ENCODE measurements around the gene ICE1.

Gene ICE1

GRCh38 chr5:5486122-5486521 lies 63.6 kb downstream of the ICE1 start:
- DNase-seq, result no peak
- H3K18ac ChIP-seq (ENCODE audit: low read length), result no peak overlapping the region
- no peaks in the 10 kb centered on the region for H3K79me1 ChIP-seq (ENCODE audit: low read length)
- H3K23ac ChIP-seq (ENCODE audit: low read length), result no peak overlapping the region
- H3K4me1 ChIP-seq (ENCODE audit: control insufficient read depth in 1 of 2, insufficient read depth in 2 of 2, low read length in 2 of 2), result no peaks in the 10 kb centered on the region
- no peak overlapping the region for H2BK12ac ChIP-seq (ENCODE audit: low read length)
- H2BK5ac ChIP-seq (ENCODE audit: low read depth, low read length, poor library complexity), result no peak overlapping the region
- peak overlapping the region; percentile 68 for H3K9ac ChIP-seq (ENCODE audit: low read length)
- H3K4ac ChIP-seq (ENCODE audit: low read depth, low read length), result no peak overlapping the region
- no peak overlapping the region for H3K4me3 ChIP-seq (ENCODE audit: low read depth, low read length)
- no peaks in the 10 kb centered on the region for H3K27me3 ChIP-seq (ENCODE audit: insufficient read depth, low read length)
- H4K12ac ChIP-seq (ENCODE audit: low read depth, low read length), result no peak overlapping the region
- no peaks in the 10 kb centered on the region for H3K79me2 ChIP-seq (ENCODE audit: control insufficient read depth, insufficient read depth, low read length, poor library complexity)
- no peak overlapping the region for H3K27ac ChIP-seq (ENCODE audit: low read depth, low read length)
- no peak overlapping the region for H2AK5ac ChIP-seq (ENCODE audit: low read length)
- no peak overlapping the region for H4K8ac ChIP-seq (ENCODE audit: low read depth, low read length)
- no peak overlapping the region for H3K14ac ChIP-seq (ENCODE audit: low read length)
- peaks cover 6 to 8% of the 10 kb centered on the region in 2 experiments for H3K36me3 ChIP-seq (ENCODE audit: control insufficient read depth in 1 of 2, insufficient read depth in 2 of 2, low read length in 2 of 2)
- H2AFZ ChIP-seq (ENCODE audit: insufficient read depth, low read length, poor library complexity), result no peak overlapping the region
- no peak overlapping the region for H4K91ac ChIP-seq (ENCODE audit: low read depth, low read length)
- WGBS (ENCODE audit: extremely low coverage, insufficient coverage, insufficient read length), result no CpG with 5 or more reads among the region's 3 CpGs
- H2BK120ac ChIP-seq (ENCODE audit: insufficient read depth, low read length, poor library complexity), result no peak overlapping the region
- H3K4me2 ChIP-seq (ENCODE audit: low read length), result no peak overlapping the region
- no peaks in the 10 kb centered on the region for H3K9me3 ChIP-seq (ENCODE audit: insufficient read depth, low read depth, low read length)

DNA sequence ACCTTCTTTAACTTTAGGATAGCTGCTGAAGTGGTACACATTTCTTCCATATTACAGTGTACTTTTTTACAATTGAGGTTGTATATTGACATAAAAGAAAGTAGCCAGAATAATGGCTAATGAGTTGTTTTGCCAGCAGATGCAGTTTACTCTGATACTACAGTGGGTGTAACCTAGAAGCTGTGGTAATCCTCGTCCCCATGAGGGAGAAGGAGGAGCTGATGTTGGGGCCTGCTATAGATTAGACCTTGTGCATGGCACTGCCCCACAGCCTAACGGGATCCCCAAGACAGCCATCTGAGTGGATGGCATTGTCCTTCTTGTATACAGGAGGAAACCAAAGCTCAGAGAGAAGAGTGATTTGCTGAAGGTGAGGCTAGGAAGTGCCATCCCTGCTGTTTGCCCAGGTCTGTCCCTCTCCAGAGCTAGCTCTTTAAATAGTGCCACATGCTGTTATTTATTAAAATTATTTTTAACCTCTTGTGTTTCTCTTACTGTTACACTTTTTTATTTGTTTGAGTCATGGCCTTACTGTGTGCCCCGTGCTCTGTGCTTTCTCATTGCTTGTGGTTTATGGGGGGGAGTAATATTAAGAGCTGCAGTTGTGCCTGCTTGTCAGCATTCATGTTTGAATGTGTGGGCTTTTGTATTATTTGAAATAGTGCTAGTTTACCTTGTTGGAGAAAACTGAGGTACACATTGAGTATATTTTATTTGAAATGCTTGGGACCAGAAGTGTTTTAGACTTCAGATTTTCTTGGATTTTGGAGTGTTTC lies 65.3 kb downstream of the ICE1 start:
- H2BK120ac ChIP-seq (ENCODE audit: insufficient read depth, low read length, poor library complexity), result no peak overlapping the region
- no peak overlapping the region for H2BK12ac ChIP-seq (ENCODE audit: low read length)
- H3K4me2 ChIP-seq (ENCODE audit: low read length), result no peak overlapping the region
- no peak overlapping the region for H4K12ac ChIP-seq (ENCODE audit: low read depth, low read length)
- no peak overlapping the region for H3K23ac ChIP-seq (ENCODE audit: low read length)
- WGBS (ENCODE audit: extremely low coverage, insufficient coverage, insufficient read length), result no CpG with 5 or more reads among the region's 3 CpGs
- H3K27me3 ChIP-seq (ENCODE audit: insufficient read depth, low read length), result no peaks in the 10 kb centered on the region
- no peaks in the 10 kb centered on the region for H3K79me1 ChIP-seq (ENCODE audit: low read length)
- no peak overlapping the region for H3K9ac ChIP-seq (ENCODE audit: low read length)
- H2AK5ac ChIP-seq (ENCODE audit: low read length), result no peak overlapping the region
- H3K36me3 ChIP-seq (ENCODE audit: control insufficient read depth in 1 of 2, insufficient read depth in 2 of 2, low read length in 2 of 2), result peaks cover 5 to 6% of the 10 kb centered on the region in 2 experiments
- H3K9me3 ChIP-seq (ENCODE audit: insufficient read depth, low read depth, low read length), result no peaks in the 10 kb centered on the region
- no peak overlapping the region for H3K4me3 ChIP-seq (ENCODE audit: low read depth, low read length)
- no peak overlapping the region for H3K4ac ChIP-seq (ENCODE audit: low read depth, low read length)
- no peaks in the 10 kb centered on the region for H3K79me2 ChIP-seq (ENCODE audit: control insufficient read depth, insufficient read depth, low read length, poor library complexity)
- H2BK5ac ChIP-seq (ENCODE audit: low read depth, low read length, poor library complexity), result no peak overlapping the region
- H4K8ac ChIP-seq (ENCODE audit: low read depth, low read length), result no peak overlapping the region
- H3K14ac ChIP-seq (ENCODE audit: low read length), result no peak overlapping the region
- no peaks in the 10 kb centered on the region for H3K4me1 ChIP-seq (ENCODE audit: control insufficient read depth in 1 of 2, insufficient read depth in 2 of 2, low read length in 2 of 2)
- DNase-seq, result no peak
- H3K27ac ChIP-seq (ENCODE audit: low read depth, low read length), result no peak overlapping the region
- no peak overlapping the region for H2AFZ ChIP-seq (ENCODE audit: insufficient read depth, low read length, poor library complexity)
- H3K18ac ChIP-seq (ENCODE audit: low read length), result no peak overlapping the region
- no peak overlapping the region for H4K91ac ChIP-seq (ENCODE audit: low read depth, low read length)

DNA sequence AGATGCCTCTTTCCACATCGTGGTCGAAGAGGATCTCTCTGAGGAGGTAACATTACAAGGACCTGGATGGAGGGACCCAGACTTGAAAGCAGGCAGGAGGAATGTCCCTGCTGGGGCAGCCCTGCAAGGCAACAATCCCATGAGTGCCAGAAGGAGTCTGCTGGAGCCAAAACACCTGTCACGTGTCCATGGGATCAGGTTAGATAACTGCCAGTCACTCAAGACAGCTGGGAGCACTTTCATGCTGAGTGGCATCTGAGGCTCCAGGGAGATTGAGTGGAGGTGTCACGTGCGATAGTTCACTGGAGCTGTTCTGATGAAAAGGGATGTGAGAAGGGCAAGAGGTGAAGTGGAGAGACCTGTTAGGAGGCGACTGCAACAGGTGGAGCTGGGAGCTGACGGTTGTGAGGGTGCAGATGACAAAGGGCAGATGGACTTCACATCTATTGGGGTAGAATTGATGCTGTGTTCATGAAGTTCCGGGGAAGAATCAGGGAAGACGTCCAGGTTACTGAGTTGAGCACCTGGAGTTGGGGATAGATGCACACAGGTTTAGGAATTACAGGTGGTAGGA lies 68.4 kb downstream of the ICE1 start:
- no peaks in the 10 kb centered on the region for H3K4me1 ChIP-seq (ENCODE audit: control insufficient read depth in 1 of 2, insufficient read depth in 2 of 2, low read length in 2 of 2)
- no peaks in the 10 kb centered on the region for H3K9me3 ChIP-seq (ENCODE audit: insufficient read depth, low read depth, low read length)
- H2BK120ac ChIP-seq (ENCODE audit: insufficient read depth, low read length, poor library complexity), result no peak overlapping the region
- no peak overlapping the region for H2AFZ ChIP-seq (ENCODE audit: insufficient read depth, low read length, poor library complexity)
- DNase-seq, result no peak
- no peaks in the 10 kb centered on the region for H3K79me1 ChIP-seq (ENCODE audit: low read length)
- H3K79me2 ChIP-seq (ENCODE audit: control insufficient read depth, insufficient read depth, low read length, poor library complexity), result no peaks in the 10 kb centered on the region
- H3K27ac ChIP-seq (ENCODE audit: low read depth, low read length), result no peak overlapping the region
- H3K18ac ChIP-seq (ENCODE audit: low read length), result no peak overlapping the region
- H2AK5ac ChIP-seq (ENCODE audit: low read length), result no peak overlapping the region
- H2BK12ac ChIP-seq (ENCODE audit: low read length), result no peak overlapping the region
- no peak overlapping the region for H3K4me3 ChIP-seq (ENCODE audit: low read depth, low read length)
- no peak overlapping the region for H3K9ac ChIP-seq (ENCODE audit: low read length)
- H4K91ac ChIP-seq (ENCODE audit: low read depth, low read length), result no peak overlapping the region
- no peak overlapping the region for H2BK5ac ChIP-seq (ENCODE audit: low read depth, low read length, poor library complexity)
- no CpG with 5 or more reads among the region's 9 CpGs for WGBS (ENCODE audit: extremely low coverage, insufficient coverage, insufficient read length)
- no peak overlapping the region for H3K4ac ChIP-seq (ENCODE audit: low read depth, low read length)
- H4K8ac ChIP-seq (ENCODE audit: low read depth, low read length), result no peak overlapping the region
- no peak overlapping the region for H3K4me2 ChIP-seq (ENCODE audit: low read length)
- H3K36me3 ChIP-seq (ENCODE audit: control insufficient read depth in 1 of 2, insufficient read depth in 2 of 2, low read length in 2 of 2), result peaks cover 5 to 6% of the 10 kb centered on the region in 2 experiments
- H4K12ac ChIP-seq (ENCODE audit: low read depth, low read length), result no peak overlapping the region
- no peak overlapping the region for H3K23ac ChIP-seq (ENCODE audit: low read length)
- H3K14ac ChIP-seq (ENCODE audit: low read length), result no peak overlapping the region
- H3K27me3 ChIP-seq (ENCODE audit: insufficient read depth, low read length), result no peaks in the 10 kb centered on the region

GRCh38 chr5:5492087-5492933 lies 69.8 kb downstream of the ICE1 start:
- no peak overlapping the region for H3K18ac ChIP-seq (ENCODE audit: low read length)
- H2AFZ ChIP-seq (ENCODE audit: insufficient read depth, low read length, poor library complexity), result no peak overlapping the region
- no peak overlapping the region for H4K8ac ChIP-seq (ENCODE audit: low read depth, low read length)
- peak in 1 of 2 donors; percentile 65 for DNase-seq
- no peak overlapping the region for H3K4ac ChIP-seq (ENCODE audit: low read depth, low read length)
- peaks cover 3 to 4% of the 10 kb centered on the region in 2 experiments for H3K36me3 ChIP-seq (ENCODE audit: control insufficient read depth in 1 of 2, insufficient read depth in 2 of 2, low read length in 2 of 2)
- H2BK120ac ChIP-seq (ENCODE audit: insufficient read depth, low read length, poor library complexity), result no peak overlapping the region
- H3K14ac ChIP-seq (ENCODE audit: low read length), result no peak overlapping the region
- H2BK12ac ChIP-seq (ENCODE audit: low read length), result no peak overlapping the region
- H3K27ac ChIP-seq (ENCODE audit: low read depth, low read length), result no peak overlapping the region
- no peak overlapping the region for H4K12ac ChIP-seq (ENCODE audit: low read depth, low read length)
- H3K4me1 ChIP-seq (ENCODE audit: control insufficient read depth in 1 of 2, insufficient read depth in 2 of 2, low read length in 2 of 2), result no peaks in the 10 kb centered on the region
- H3K9ac ChIP-seq (ENCODE audit: low read length), result no peak overlapping the region
- H2AK5ac ChIP-seq (ENCODE audit: low read length), result no peak overlapping the region
- no peaks in the 10 kb centered on the region for H3K27me3 ChIP-seq (ENCODE audit: insufficient read depth, low read length)
- H3K4me3 ChIP-seq (ENCODE audit: low read depth, low read length), result no peak overlapping the region
- no peaks in the 10 kb centered on the region for H3K9me3 ChIP-seq (ENCODE audit: insufficient read depth, low read depth, low read length)
- H3K79me2 ChIP-seq (ENCODE audit: control insufficient read depth, insufficient read depth, low read length, poor library complexity), result no peaks in the 10 kb centered on the region
- no peaks in the 10 kb centered on the region for H3K79me1 ChIP-seq (ENCODE audit: low read length)
- no CpG with 5 or more reads among the region's 12 CpGs for WGBS (ENCODE audit: extremely low coverage, insufficient coverage, insufficient read length)
- no peak overlapping the region for H2BK5ac ChIP-seq (ENCODE audit: low read depth, low read length, poor library complexity)
- no peak overlapping the region for H3K4me2 ChIP-seq (ENCODE audit: low read length)
- H3K23ac ChIP-seq (ENCODE audit: low read length), result no peak overlapping the region
- no peak overlapping the region for H4K91ac ChIP-seq (ENCODE audit: low read depth, low read length)
